AG09309 (cell line): ENCODE data around the gene SHC4.

ENCODE experiments used
- DNase-seq: peaks from one replicate; pipeline ENCODE4 v3.0.0-alpha.2; 2010; ENCODE audit warnings: low read depth
- H3K4me3 ChIP-seq: 2 replicates; pipeline ENCODE4 v1.5.1; 2011; ENCODE audit warnings: mild to moderate bottlenecking, low read depth, low read length, moderate library complexity; ENCODE audit not compliant: control insufficient read depth
- TF ChIP-seq, protein P1 (sequence below): IDR thresholded peaks from 2 replicates; pipeline ENCODE4 v1.5.1; 2011; ENCODE audit warnings: mild to moderate bottlenecking, low read depth, low read length, inconsistent platforms; ENCODE audit not compliant: insufficient read depth, control insufficient read depth; ENCODE audit errors: missing control alignments

The SHC4 gene

DNA sequence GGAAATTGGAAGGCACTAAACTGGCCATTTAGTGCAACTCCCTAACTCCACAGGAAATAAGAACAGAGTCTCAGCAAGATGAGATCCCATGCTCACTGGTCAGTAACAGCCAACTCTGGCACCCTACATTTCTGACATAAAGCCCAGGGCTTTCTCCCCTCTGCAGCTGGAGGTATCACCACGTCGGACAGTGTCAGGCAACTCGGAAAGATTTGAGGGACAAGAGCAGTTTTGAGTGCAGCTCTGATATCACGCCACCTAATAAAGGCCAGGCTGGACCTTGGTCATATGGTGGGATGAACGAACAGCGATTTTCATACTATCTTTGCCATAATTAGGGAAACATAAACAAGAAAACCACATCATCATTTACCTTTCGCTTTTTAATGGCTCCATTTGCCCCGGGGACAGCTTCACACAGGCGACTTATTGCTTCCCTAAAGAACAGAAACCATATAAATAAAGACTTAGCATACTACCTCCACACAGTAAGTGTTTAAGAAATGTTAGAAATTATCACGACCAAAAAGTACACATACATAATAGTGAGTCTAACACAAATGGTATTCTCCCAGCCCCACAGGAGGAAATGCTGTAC lies 73.2 kb downstream of the SHC4 start:
- no peak for DNase-seq
- H3K4me3 ChIP-seq = no peak overlapping the region
- TF ChIP-seq, protein P1, sequence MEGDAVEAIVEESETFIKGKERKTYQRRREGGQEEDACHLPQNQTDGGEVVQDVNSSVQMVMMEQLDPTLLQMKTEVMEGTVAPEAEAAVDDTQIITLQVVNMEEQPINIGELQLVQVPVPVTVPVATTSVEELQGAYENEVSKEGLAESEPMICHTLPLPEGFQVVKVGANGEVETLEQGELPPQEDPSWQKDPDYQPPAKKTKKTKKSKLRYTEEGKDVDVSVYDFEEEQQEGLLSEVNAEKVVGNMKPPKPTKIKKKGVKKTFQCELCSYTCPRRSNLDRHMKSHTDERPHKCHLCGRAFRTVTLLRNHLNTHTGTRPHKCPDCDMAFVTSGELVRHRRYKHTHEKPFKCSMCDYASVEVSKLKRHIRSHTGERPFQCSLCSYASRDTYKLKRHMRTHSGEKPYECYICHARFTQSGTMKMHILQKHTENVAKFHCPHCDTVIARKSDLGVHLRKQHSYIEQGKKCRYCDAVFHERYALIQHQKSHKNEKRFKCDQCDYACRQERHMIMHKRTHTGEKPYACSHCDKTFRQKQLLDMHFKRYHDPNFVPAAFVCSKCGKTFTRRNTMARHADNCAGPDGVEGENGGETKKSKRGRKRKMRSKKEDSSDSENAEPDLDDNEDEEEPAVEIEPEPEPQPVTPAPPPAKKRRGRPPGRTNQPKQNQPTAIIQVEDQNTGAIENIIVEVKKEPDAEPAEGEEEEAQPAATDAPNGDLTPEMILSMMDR = no peak

DNA sequence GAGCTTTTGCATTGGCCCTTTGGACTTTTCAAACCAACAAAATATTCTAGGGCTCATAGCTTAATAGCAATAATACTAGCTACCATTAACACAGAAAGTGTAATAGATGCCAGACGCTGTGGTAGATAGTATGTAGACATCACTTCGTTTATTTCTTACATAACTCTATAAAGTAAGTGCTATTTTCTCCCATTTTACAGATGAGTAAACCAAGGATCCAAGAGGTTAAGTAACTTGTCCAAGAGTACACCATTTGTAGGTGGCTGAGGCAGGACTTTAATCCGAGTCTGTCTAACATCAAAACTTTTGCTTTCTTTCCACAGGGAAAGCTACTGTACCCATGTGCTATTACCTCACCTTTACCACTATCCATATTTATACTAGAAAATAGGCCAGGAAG lies 73.8 kb downstream of the SHC4 start:
- DNase-seq = no peak
- no peak overlapping the region for H3K4me3 ChIP-seq
- TF ChIP-seq, protein P1 = no peak

DNA sequence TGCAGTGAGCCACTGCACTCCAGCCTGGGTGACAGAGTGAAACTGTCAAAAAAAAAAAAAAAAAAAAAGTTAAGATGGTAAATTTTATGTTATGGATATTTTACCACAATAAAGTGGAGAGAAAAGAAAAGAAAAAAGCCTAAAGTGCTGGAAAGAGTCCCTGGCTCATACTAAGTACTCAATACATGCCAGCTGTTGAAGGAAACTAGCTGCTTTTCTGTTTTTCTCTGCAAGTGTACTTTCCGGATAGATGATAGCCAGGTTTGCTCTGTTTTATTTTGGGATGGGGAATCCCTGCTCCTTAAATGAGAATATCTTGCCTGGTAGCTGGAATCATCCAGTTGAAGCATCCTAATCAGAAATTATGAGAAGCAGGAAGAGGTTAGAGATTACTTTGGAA lies 74.9 kb downstream of the SHC4 start:
- TF ChIP-seq, protein P1 = no peak
- no peak for DNase-seq
- H3K4me3 ChIP-seq = no peak overlapping the region

DNA sequence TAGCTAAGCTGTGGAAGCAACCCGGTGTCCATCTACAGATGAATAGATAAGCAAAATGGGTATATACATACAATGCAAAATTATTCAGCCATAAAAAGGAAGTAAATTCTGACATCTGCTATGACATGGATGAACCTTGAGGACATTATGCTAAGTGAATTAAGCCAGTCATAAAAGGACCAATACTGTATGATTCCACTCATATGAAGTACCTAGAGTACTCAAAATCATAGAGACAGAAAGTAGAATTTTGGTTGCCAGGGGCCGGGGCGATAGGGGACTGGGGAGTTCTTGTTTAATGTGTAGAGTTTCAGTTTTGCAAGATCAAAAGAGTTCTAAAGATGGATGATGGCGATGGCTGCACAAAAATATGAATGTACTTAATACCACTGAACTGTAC lies 75.5 kb downstream of the SHC4 start:
- TF ChIP-seq, protein P1 = no peak
- DNase-seq = no peak
- no peak overlapping the region for H3K4me3 ChIP-seq

DNA sequence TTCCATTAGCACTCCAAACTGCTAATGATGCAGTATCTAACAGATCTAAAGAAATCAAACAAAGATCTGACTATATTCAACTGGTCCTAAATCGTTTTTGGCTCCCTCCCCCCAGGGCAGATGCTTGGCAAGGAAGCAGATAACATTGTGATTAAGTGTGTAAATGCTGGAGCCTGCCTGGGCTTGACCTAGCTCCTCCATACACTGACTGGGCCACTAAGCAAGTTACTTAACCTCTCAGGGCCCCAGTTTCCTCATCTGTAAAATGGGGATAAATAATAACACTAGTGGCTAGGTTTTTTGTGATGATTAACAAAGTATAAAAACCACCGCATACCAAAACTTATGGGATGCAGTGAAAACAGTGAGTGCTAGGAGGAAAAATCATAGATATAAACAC lies 76.6 kb downstream of the SHC4 start:
- TF ChIP-seq, protein P1 = no peak
- DNase-seq = no peak
- H3K4me3 ChIP-seq = no peak overlapping the region

DNA sequence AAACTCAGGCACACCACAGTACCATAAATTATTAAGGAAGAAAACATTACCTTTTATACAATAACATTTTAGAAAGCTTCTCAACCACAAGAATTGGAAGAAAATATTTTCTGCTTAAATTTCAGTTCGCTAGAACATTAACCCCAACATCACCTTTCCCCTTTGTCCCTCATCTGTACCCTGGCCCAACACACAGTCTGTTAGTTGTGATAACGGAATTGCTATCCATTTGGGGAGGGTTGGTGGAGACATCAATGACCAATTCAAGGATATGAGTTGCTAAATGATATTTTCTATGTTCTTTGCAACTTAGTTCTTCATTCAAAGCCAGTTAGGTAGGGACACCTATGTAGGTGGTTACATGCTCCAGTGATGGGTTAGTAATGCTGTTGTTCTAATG lies 80.0 kb downstream of the SHC4 start:
- H3K4me3 ChIP-seq = no peak overlapping the region
- no peak for DNase-seq
- TF ChIP-seq, protein P1 = no peak
